Lower leg skin (tissue), 3 donors: Measurements from ENCODE around the gene KDM7A.

Experiments used
- CTCF ChIP-seq, 3 donors: fragments of 450-650 bp; IDR thresholded peaks; one replicate each; pipeline ENCODE4 v1.5.1; 2016; ENCODE audit warnings: antibody characterized with exemption in 3 of 3, mild to moderate bottlenecking in 3 of 3, moderate library complexity in 2 of 3
- POLR2A ChIP-seq, 2 donors: fragments of 450-650 bp; IDR thresholded peaks; one replicate each; pipeline ENCODE4 v1.6.1; 2016 to 2017; ENCODE audit warnings: antibody characterized with exemption in 2 of 2, mild to moderate bottlenecking in 1 of 2, moderate library complexity in 1 of 2

- TF ChIP-seq CTCF (IDR thresholded peaks at IDR 0.05), result no peak
- TF ChIP-seq POLR2A (IDR thresholded peaks at IDR 0.05), result no peak
Measured at GRCh38 chr7:140081774-140082425, 94.9 kb downstream of the KDM7A start.
